IMR-90 (cell line): ENCODE measurements around the gene DSC2. TPM values are rescaled to one million over a fixed set of nuclear protein-coding genes. Genes with fewer than 3 reads are reported as not detected.

Experiments used
- ATAC-seq: fragments of 200-7000 bp; cut with Tn5 transposase; 2 replicates; pipeline ENCODE4 v1.9.1; 2020; ENCODE audit warnings: low read depth, mild to moderate bottlenecking, moderate library complexity
- BruUV-seq: library from RNA; stranded (reverse); fragments of 400-500 nt; replicated peaks from 2 replicates; lab custom pipeline; 2021; lab: Mats Ljungman, UMichigan
- CTCF ChIA-PET: fragments of 300-600 bp; formaldehyde crosslinking; extraction: SDS; loops from one replicate; lab custom pipeline; 2021; ENCODE audit warnings: antibody characterized with exemption; lab: Yijun Ruan, JAX
- POLR2A ChIA-PET: fragments of 300-600 bp; sonication (Branson Sonifier 250); formaldehyde crosslinking; loops from one replicate; lab custom pipeline; 2022; ENCODE audit warnings: antibody characterized with exemption; ENCODE audit not compliant: unreplicated experiment; lab: Charles Lee
- DNase-seq: peaks from one replicate; pipeline ENCODE4 v3.0.0; 2013
- H2AFZ ChIP-seq: replicated peaks from 2 replicates; pipeline ENCODE3; 2013; ENCODE audit warnings: low read length, mild to moderate bottlenecking; ENCODE audit not compliant: poor library complexity
- H2AK5ac ChIP-seq: 2 replicates; pipeline ENCODE4 v1.6.1; 2013; ENCODE audit warnings: low read depth, low read length, inconsistent platforms
- H2AK9ac ChIP-seq: replicated peaks from 2 replicates; pipeline ENCODE3; 2013; ENCODE audit warnings: mild to moderate bottlenecking, low read depth, low read length, moderate library complexity; ENCODE audit not compliant: poor library complexity
- H2BK120ac ChIP-seq: 2 replicates; pipeline ENCODE4 v1.6.1; 2013; ENCODE audit warnings: low read depth, low read length, inconsistent platforms
- H2BK15ac ChIP-seq: 3 replicates; pipeline ENCODE4 v1.6.1; 2013; ENCODE audit warnings: low read depth, low read length, inconsistent platforms
- H2BK20ac ChIP-seq: 2 replicates; pipeline ENCODE4 v1.6.1; 2013; ENCODE audit warnings: low read depth, mild to moderate bottlenecking, inconsistent platforms, low read length, moderate library complexity
- H2BK5ac ChIP-seq: 2 replicates; pipeline ENCODE4 v1.6.1; 2013; ENCODE audit warnings: mild to moderate bottlenecking, low read depth, low read length, inconsistent platforms; ENCODE audit not compliant: poor library complexity, severe bottlenecking
- H3K14ac ChIP-seq: replicated peaks from 2 replicates; pipeline ENCODE4 v1.6.1; 2013; ENCODE audit warnings: low read depth, low read length, inconsistent platforms
- H3K18ac ChIP-seq: 2 replicates; pipeline ENCODE4 v1.6.1; 2013; ENCODE audit warnings: low read depth, low read length, control low read depth
- H3K23ac ChIP-seq: 2 replicates; pipeline ENCODE4 v1.6.1; 2013; ENCODE audit warnings: low read depth, low read length, inconsistent platforms
- H3K27ac ChIP-seq: 2 replicates; pipeline ENCODE4 v1.5.1; 2013; ENCODE audit warnings: mild to moderate bottlenecking, control low read depth, low read length; ENCODE audit not compliant: insufficient read depth
- H3K27me3 ChIP-seq: 2 replicates; pipeline ENCODE4 v1.6.1; 2013; ENCODE audit warnings: low read length; ENCODE audit not compliant: control insufficient read depth, insufficient read depth
- H3K36me3 ChIP-seq: 2 replicates; pipeline ENCODE4 v1.6.1; 2013; ENCODE audit warnings: low read length, mixed read lengths; ENCODE audit not compliant: control insufficient read depth, insufficient read depth
- H3K4ac ChIP-seq: 2 replicates; pipeline ENCODE4 v1.6.1; 2013; ENCODE audit warnings: low read depth, low read length, inconsistent platforms
- H3K4me1 ChIP-seq: 2 replicates; pipeline ENCODE4 v1.6.1; 2013; ENCODE audit warnings: low read length, mixed read lengths; ENCODE audit not compliant: control insufficient read depth, insufficient read depth
- H3K4me2 ChIP-seq: 2 replicates; pipeline ENCODE4 v1.6.1; 2013; ENCODE audit warnings: low read depth, mild to moderate bottlenecking, control low read depth, low read length, moderate library complexity
- H3K4me3 ChIP-seq: 2 replicates; pipeline ENCODE4 v1.5.1; 2013; ENCODE audit warnings: low read depth, mild to moderate bottlenecking, control low read depth, low read length, moderate library complexity; ENCODE audit not compliant: insufficient read depth
- H3K56ac ChIP-seq: 2 replicates; pipeline ENCODE4 v1.6.1; 2013; ENCODE audit warnings: low read length, inconsistent platforms; ENCODE audit not compliant: insufficient read depth; ENCODE audit errors: extremely low read depth
- H3K79me1 ChIP-seq, 2 experiments: 2 replicates each; pipeline ENCODE4 v1.6.1; 2013; ENCODE audit warnings: low read length in 2 of 2, inconsistent platforms in 1 of 2, low read depth in 1 of 2
- H3K9ac ChIP-seq: 2 replicates; pipeline ENCODE4 v1.6.1; 2013; ENCODE audit warnings: low read depth, low read length, control low read depth
- H3K9me1 ChIP-seq: 2 replicates; pipeline ENCODE4 v1.6.1; 2013; ENCODE audit warnings: low read length, inconsistent platforms; ENCODE audit not compliant: insufficient read depth
- H3K9me3 ChIP-seq: 2 replicates; pipeline ENCODE4 v1.6.1; 2013; ENCODE audit warnings: low read length; ENCODE audit not compliant: control insufficient read depth, insufficient read depth
- H4K20me1 ChIP-seq: 2 replicates; pipeline ENCODE4 v1.6.1; 2013; ENCODE audit warnings: low read length, inconsistent platforms; ENCODE audit not compliant: insufficient read depth
- H4K5ac ChIP-seq: 2 replicates; pipeline ENCODE4 v1.6.1; 2013; ENCODE audit warnings: mild to moderate bottlenecking, low read depth, low read length, control low read depth
- H4K8ac ChIP-seq, 2 experiments: 2 replicates each; pipeline ENCODE4 v1.6.1; 2013; ENCODE audit warnings: low read depth in 2 of 2, low read length in 2 of 2, control low read depth in 1 of 2, inconsistent platforms in 1 of 2
- H4K91ac ChIP-seq: 2 replicates; pipeline ENCODE4 v1.6.1; 2013; ENCODE audit warnings: low read depth, low read length, inconsistent platforms; ENCODE audit not compliant: insufficient read depth
- CEBPB ChIP-seq: IDR thresholded peaks from 2 replicates; pipeline ENCODE4 v1.6.1; 2012; ENCODE audit warnings: low read depth, low read length, improper control_type of control experiment
- MAZ ChIP-seq: IDR thresholded peaks from 2 replicates; pipeline ENCODE4 v1.6.1; 2012; ENCODE audit warnings: low read depth, mild to moderate bottlenecking, low read length, improper control_type of control experiment, moderate library complexity, borderline replicate concordance
- MXI1 ChIP-seq: IDR thresholded peaks from 2 replicates; pipeline ENCODE4 v1.6.1; 2012; ENCODE audit warnings: low read depth, mild to moderate bottlenecking, low read length, moderate library complexity, borderline replicate concordance
- NFE2L2 ChIP-seq: fragments of 150-350 bp; IDR thresholded peaks from 2 replicates; pipeline ENCODE4 v1.6.1; 2016; ENCODE audit warnings: low read depth, mild to moderate bottlenecking, low read length
- POLR2A ChIP-seq: IDR thresholded peaks from 2 replicates; pipeline ENCODE4 v1.6.1; 2012; ENCODE audit warnings: mild to moderate bottlenecking, low read depth, low read length
- RAD21 ChIP-seq: IDR thresholded peaks from 2 replicates; pipeline ENCODE4 v1.6.1; 2012; ENCODE audit warnings: low read length, improper control_type of control experiment
- WGBS, 2 experiments: methylation state at CpG; one replicate each; pipeline versions ENCODE4 v1.1.5 to v1.1.7; 2013; ENCODE audit warnings: missing lambda C conversion rate in 2 of 2; ENCODE audit not compliant: insufficient read length in 1 of 2; ENCODE audit errors: extremely low coverage in 2 of 2; 5-methylcytosine and 5-hydroxymethylcytosine counted together
- dilution Hi-C: fragments of 300-500 bp; cut with HindIII; formaldehyde crosslinking; loops from one replicate; pipeline ENCODE4 v1.14.3; 2018; ENCODE audit warnings: low sequenced_read_pairs; ENCODE audit not compliant: unreplicated experiment
- in situ Hi-C: fragments of 300-500 bp; cut with MboI; formaldehyde crosslinking; loops from 3 replicates; pipeline ENCODE4 v1.14.3; 2019; ENCODE audit warnings: low sequenced_read_pairs, inconsistent platforms, mixed read lengths
- intact Hi-C: fragments of 100-400 bp; cut with micrococcal nuclease; formaldehyde crosslinking; loops from 2 replicates; pipeline ENCODE4 v1.10.0; 2022
- polyA plus RNA-seq, 3 experiments: library from polyadenylated mRNA; depleted of rRNA; stranded (reverse); fragments of >200 nt; gene quantifications; 2 replicates each; pipeline ENCODE4 v1.2.3, GENCODE V29; 2012; ENCODE audit warnings: low replicate concordance in 1 of 3
- total RNA-seq: library from RNA; depleted of rRNA; stranded (reverse); fragments of >200 nt; gene quantifications from 2 replicates; pipeline ENCODE4 v1.2.3, GENCODE V29; 2012
- TF ChIP-seq, protein P1 (sequence below): fragments of 150-350 bp; IDR thresholded peaks from 2 replicates; pipeline ENCODE4 v1.6.1; 2017; ENCODE audit warnings: mild to moderate bottlenecking, antibody characterized with exemption, low read length, low read depth

The DSC2 gene
- total and polyA plus RNA-seq, 2 of the 4 experiments (the other 2 are of a cell fraction) = not detected

DNA sequence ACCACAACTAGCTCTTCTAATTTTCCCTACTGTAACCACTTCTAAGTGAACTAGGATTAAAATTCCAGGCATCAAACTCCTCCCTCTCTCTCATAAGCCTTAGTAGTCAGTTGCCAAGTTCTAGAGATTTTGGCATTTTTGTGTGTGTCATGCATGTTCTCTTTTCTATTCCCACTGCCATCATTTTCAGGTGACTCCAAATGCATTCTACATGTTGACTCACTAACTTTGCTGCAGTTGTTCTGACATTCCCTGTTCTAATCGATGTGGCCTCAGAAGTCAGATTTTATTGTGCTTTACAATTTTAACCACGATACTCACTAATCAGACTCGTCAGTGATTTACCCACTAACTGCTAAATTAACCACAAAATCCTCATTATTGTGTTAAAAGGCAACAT, 47.1 kb upstream of the DSC2 start:
- ATAC-seq = no peak
- Histone ChIP-seq H3K18ac (no peak overlapping the region), H3K27ac (no peak overlapping the region), H3K9ac (no peak overlapping the region), H4K91ac (no peak overlapping the region), H2BK5ac (no peak overlapping the region), H3K27me3 (no peaks in the 10 kb centered on the region), H2AK5ac (no peak overlapping the region), H3K4ac (no peak overlapping the region), H3K4me2 (no peak overlapping the region), H2AK9ac (no peak overlapping the region), H4K5ac (no peak overlapping the region), H3K23ac (no peak overlapping the region), H3K4me1 (no peaks in the 10 kb centered on the region), H2BK120ac (no peak overlapping the region), H4K20me1 (no peaks in the 10 kb centered on the region), H3K79me1 (no peaks in the 10 kb centered on the region), H3K4me3 (no peak overlapping the region), H2BK15ac (no peak overlapping the region), H3K9me1 (no peaks in the 10 kb centered on the region), H2BK20ac (no peak overlapping the region), H3K56ac (no peak overlapping the region; the same call in 1 of the 2 replicates), H3K14ac (no peak overlapping the region), H4K8ac (no peak overlapping the region), H3K36me3 (no peaks in the 10 kb centered on the region), H2AFZ (no peak overlapping the region), H3K9me3 (peaks cover 2% of the 10 kb centered on the region; the same call in 1 of the 2 replicates)
- DNase-seq = no peak
- dilution Hi-C loops = no loop called here
- no peak for TF ChIP-seq NFE2L2
- TF ChIP-seq POLR2A = no peak
- TF ChIP-seq MXI1 = no peak
- no peak for TF ChIP-seq RAD21
- TF ChIP-seq, protein P1, sequence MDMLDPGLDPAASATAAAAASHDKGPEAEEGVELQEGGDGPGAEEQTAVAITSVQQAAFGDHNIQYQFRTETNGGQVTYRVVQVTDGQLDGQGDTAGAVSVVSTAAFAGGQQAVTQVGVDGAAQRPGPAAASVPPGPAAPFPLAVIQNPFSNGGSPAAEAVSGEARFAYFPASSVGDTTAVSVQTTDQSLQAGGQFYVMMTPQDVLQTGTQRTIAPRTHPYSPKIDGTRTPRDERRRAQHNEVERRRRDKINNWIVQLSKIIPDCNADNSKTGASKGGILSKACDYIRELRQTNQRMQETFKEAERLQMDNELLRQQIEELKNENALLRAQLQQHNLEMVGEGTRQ = no peak
- no peak for TF ChIP-seq MAZ
- TF ChIP-seq CEBPB = no peak
- CTCF ChIA-PET = no interaction called here
- BruUV-seq = no TSS peak
- intact Hi-C loops = no loop called here
- in situ Hi-C loops = no loop called here
- POLR2A ChIA-PET = no interaction called here
- no CpG with 5 or more reads among the region's 3 CpGs for WGBS, 2 experiments
